ENCODE measurements around the gene GSN. TPM values are rescaled to one million over a fixed set of nuclear protein-coding genes. Genes with fewer than 3 reads are reported as not detected.

GSN gene
- polyA plus RNA-seq, 6 donors from 2014 or later: 3.3 to 13.5 (median 8.0) TPM

DNA sequence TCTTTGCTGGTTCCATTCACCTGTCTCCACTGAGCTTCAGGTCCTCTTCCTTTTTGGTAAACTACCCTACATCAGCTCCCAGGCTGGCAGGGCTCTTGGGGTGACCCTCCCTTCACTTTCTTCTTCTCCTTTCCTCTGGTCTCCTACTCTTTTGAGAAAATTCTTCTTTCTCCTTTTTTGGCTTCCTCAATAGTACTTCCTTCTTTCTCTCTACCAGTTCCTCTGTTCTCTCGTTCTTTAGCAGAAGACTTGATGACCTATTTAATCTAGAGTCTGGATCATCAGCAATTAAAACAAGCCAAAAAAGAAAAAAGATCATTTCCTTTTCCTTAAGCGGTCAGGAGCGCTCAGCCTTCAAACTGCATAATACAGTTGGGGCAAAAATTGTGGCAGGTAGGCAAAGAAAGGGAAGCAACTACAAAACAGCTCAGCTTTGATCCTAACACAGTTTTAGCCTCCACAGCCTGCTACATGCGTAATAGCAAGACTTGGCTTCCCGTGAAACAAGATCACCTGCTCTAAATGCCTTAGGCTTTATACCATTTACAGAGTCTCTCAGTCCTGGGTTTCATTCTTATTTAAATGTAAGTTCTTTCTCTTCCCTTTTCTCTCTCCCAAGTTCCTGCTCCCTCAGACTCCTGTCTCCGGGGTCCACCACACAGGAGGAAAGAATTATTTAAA is 14.0 kb upstream of the GSN start:
- Mint-ChIP-seq H3K27ac (peak overlapping the region in 3 of 6 donors; percentile 4 to 61 (median 40)), H3K36me3 (peaks cover 3 to 30% of the 10 kb centered on the region in 2 donors), H3K27me3 (no peaks in the 10 kb centered on the region), H3K9me3 (peaks cover 0 to 6% (median 0%) of the 10 kb centered on the region in 7 donors), H3K4me1 (peaks cover 18 to 32% (median 27%) of the 10 kb centered on the region in 3 donors), H3K4me3 (peak overlapping the region in 3 of 8 donors; percentile 35 to 76 (median 53))
- DNase-seq: no peak
- ATAC-seq (ENCODE audit: low read depth in 2 of 2): peak in 1 of 2 donors; percentile 34

DNA sequence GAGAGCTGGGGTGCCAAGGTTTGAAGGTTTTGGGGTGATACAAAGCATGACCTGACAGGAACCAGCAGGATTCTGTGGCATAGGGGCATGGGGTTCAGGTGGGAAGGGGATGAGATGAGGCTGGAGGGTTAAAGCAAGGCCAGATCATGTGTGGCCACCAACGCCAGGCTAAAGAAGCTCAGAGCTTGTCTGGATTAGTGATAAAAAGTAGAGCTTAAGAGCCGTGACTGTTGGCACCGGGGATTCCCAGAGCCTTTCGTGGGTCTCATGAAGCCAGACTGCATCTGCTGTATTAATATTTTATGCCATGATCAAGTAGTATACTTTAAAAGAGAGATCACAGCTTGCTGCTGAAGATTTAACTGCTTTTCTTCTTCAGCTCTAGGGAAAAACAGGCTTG is 8.5 kb upstream of the GSN start:
- H3K36me3 Mint-ChIP-seq: peaks cover 8 to 17% of the 10 kb centered on the region in 2 donors
- no peaks in the 10 kb centered on the region for H3K4me1 Mint-ChIP-seq
- no peaks in the 10 kb centered on the region for H3K9me3 Mint-ChIP-seq
- DNase-seq (no peak), ATAC-seq (ENCODE audit: low read depth in 2 of 2) (no peak)
- H3K27ac Mint-ChIP-seq: no peak overlapping the region
- no peak overlapping the region for H3K4me3 Mint-ChIP-seq
- H3K27me3 Mint-ChIP-seq: no peaks in the 10 kb centered on the region

DNA sequence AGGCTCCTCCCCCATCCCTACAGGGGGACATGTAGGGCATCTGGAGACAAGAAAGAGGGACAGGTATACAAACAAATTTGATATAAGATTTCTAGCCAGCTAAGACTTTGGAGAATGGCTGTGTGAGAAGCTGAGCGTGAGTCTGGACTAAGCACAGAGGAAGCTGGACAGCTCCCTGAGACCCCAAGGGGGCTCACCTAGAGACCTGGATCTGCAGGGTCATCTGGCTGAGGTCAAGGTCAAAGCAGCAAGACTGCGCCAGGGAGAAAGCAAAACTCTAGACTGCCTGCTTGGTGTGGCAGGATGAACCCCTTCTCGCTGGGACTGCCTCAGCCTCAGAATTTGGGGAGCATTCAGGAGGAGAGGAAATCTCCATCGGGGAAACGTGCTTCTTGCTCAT is 8.0 kb upstream of the GSN start:
- Mint-ChIP-seq H3K4me1 (no peaks in the 10 kb centered on the region), H3K4me3 (no peak overlapping the region), H3K27ac (peak overlapping the region in 1 of 6 donors; percentile 49), H3K27me3 (no peaks in the 10 kb centered on the region), H3K36me3 (peaks cover 8 to 17% of the 10 kb centered on the region in 2 donors), H3K9me3 (no peaks in the 10 kb centered on the region)
- DNase-seq (no peak), ATAC-seq (ENCODE audit: low read depth in 2 of 2) (no peak)

DNA sequence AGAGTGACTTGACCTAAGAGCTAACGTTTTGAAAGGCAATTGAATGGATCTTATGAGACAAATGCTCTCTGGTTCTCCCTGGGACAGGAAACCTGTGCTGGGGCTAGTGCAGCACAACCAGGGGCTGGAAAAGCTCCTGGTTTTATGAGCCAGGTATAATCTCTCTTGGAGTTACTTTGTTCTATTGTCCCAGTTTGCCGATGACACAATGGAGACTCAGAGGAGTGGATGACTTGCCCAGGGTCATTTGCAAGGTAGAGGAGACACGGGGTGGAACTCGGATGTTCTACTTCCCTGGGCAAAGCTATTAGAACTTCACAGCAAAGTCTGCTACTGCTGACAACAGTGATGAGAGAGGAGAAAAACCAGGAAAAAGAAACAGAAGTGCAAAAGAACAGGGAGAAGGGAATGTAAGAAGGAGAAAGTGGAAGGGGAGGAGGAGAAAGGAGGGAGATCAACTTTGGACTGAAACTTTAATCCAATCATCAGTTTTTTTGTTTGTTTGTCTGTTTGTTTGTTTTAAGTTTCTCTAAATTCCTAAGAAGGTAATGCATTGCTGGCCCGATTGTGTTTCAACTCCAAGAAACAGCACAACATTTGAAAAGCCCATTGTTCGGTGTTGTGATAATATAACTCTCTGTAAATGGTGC is 7.4 kb upstream of the GSN start:
- no peaks in the 10 kb centered on the region for H3K27me3 Mint-ChIP-seq
- peak overlapping the region in 1 of 8 donors; percentile 58 for H3K4me3 Mint-ChIP-seq
- no peaks in the 10 kb centered on the region for H3K4me1 Mint-ChIP-seq
- ATAC-seq (ENCODE audit: low read depth in 2 of 2) (no peak), DNase-seq (no peak)
- peak overlapping the region in 2 of 6 donors; percentile 1 to 82 for H3K27ac Mint-ChIP-seq
- H3K9me3 Mint-ChIP-seq: no peaks in the 10 kb centered on the region
- peaks cover 8 to 17% of the 10 kb centered on the region in 2 donors for H3K36me3 Mint-ChIP-seq

DNA sequence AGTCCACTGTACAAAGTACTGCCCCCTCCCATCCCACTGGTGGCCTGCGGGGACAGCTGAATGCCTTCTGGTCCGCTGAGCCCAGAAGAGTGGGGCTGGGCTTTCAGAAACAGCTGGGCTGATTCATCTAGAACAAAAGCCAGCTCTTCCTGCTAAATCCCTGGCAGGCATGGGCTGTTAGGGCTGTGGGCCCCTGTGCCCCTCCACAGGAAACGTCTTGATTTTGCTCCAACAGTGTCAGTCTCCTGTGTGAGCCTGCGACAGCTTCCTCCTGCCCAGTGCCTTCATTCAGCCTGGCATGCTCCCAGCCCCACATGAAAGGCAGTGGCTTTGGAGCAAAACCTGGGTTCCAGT is 6.9 kb upstream of the GSN start:
- peaks cover 8 to 13% of the 10 kb centered on the region in 2 donors for H3K36me3 Mint-ChIP-seq
- ATAC-seq (ENCODE audit: low read depth in 2 of 2): no peak
- no peak for DNase-seq
- no peaks in the 10 kb centered on the region for H3K9me3 Mint-ChIP-seq
- H3K4me1 Mint-ChIP-seq: no peaks in the 10 kb centered on the region
- H3K27me3 Mint-ChIP-seq: no peaks in the 10 kb centered on the region
- H3K4me3 Mint-ChIP-seq: peak overlapping the region in 1 of 8 donors; percentile 58
- no peak overlapping the region for H3K27ac Mint-ChIP-seq

DNA sequence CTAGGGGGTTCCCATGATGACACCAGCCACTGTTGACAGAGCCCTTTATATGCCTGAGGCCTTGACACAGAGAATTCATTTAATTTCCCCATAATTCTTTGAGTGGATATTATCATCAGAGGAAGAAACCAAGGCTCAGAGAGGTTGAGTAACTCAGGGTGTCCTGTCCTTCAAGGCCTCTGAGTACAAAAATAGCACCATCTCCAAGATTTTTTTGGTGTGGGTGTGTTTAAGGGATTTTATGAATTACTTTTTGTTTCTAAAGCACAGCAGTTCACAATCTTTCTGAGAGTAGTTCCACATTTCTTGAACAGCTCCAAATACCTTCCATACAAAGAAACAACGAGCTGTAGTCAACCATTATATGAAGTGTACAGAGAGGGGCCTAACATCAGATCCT is 6.2 kb upstream of the GSN start:
- Mint-ChIP-seq H3K27me3 (no peaks in the 10 kb centered on the region), H3K4me1 (no peaks in the 10 kb centered on the region), H3K9me3 (no peaks in the 10 kb centered on the region), H3K36me3 (peaks cover 8 to 9% of the 10 kb centered on the region in 2 donors), H3K4me3 (no peak overlapping the region), H3K27ac (no peak overlapping the region)
- no peak for DNase-seq
- no peak for ATAC-seq (ENCODE audit: low read depth in 2 of 2)

DNA sequence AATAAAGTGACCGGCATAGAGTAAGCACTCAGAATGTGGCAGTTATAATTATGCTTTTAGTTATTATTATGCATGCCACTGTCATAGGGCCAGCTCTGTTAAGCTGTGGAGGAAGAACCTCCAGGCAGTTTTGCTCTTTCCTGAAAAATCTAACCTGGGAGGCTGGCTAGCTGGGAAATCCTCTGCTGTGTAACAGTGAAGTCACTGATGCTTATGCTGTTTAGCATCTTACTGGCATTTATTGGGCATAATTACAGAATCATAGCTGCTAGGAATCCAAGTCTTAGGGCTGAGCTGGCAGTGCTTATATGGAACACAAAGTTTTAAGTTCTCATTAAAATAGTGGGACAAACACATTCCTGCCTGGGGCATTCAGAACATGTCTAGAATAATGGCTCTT is 5.5 kb upstream of the GSN start:
- Mint-ChIP-seq H3K9me3 (no peaks in the 10 kb centered on the region), H3K4me1 (peaks cover 0 to 3% (median 2%) of the 10 kb centered on the region in 3 donors), H3K36me3 (peaks cover 8 to 9% of the 10 kb centered on the region in 2 donors), H3K27me3 (no peaks in the 10 kb centered on the region), H3K4me3 (peak overlapping the region in 1 of 8 donors; percentile 11), H3K27ac (no peak overlapping the region)
- ATAC-seq (ENCODE audit: low read depth in 2 of 2): no peak
- no peak for DNase-seq

DNA sequence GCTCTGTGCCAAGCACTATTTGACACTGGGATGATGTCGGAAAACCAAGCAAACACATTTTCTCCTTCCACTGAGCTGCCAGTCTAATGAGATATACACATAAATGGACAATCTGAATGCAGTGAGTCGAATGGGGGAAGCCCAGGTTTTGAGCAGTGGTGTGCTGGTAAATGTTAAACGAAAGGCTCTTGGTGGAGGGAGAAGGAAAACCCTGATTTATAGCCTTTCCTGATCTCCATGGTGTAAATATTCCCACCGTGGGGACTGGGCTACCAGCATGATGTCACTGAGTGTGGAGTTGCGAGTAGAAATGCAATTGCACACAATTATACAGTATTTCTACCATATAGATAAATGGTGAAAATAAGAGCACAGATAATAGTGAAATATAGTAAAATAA is 5.0 kb upstream of the GSN start:
- Mint-ChIP-seq H3K27me3 (no peaks in the 10 kb centered on the region), H3K36me3 (peaks cover 8 to 9% of the 10 kb centered on the region in 2 donors), H3K9me3 (no peaks in the 10 kb centered on the region), H3K4me3 (no peak overlapping the region), H3K27ac (no peak overlapping the region), H3K4me1 (peaks cover 0 to 7% (median 7%) of the 10 kb centered on the region in 3 donors)
- DNase-seq (no peak), ATAC-seq (ENCODE audit: low read depth in 2 of 2) (no peak)

DNA sequence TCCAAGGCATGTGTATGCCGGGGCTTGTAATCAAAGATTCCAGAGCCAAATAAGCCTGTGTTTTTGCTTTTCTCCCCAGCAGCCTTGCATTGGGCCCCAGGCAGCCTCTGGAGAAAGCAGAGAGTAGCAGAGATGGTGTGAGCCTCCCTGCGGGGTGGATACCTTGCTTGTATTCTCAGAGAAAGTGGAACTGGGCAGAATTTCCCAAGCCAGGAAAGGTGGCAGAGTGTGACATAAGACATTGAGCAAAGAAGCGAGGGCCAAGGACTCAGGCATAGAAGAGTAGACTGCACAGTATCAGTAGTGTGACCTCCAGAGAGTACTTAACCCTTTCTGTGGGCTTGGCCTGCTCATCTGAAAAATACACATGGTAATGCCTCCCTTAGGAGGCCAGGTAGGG is 1.6 kb upstream of the GSN start:
- no peak for ATAC-seq (ENCODE audit: low read depth in 2 of 2)
- H3K27ac Mint-ChIP-seq: peak overlapping the region in 1 of 6 donors; percentile 90
- peaks cover 14 to 25% (median 22%) of the 10 kb centered on the region in 3 donors for H3K4me1 Mint-ChIP-seq
- H3K27me3 Mint-ChIP-seq: peaks cover 0 to 7% (median 0%) of the 10 kb centered on the region in 3 donors
- H3K36me3 Mint-ChIP-seq: no peaks in the 10 kb centered on the region
- DNase-seq: no peak
- H3K4me3 Mint-ChIP-seq: peak overlapping the region; percentile 5 to 79 (median 38)
- H3K9me3 Mint-ChIP-seq: no peaks in the 10 kb centered on the region

DNA sequence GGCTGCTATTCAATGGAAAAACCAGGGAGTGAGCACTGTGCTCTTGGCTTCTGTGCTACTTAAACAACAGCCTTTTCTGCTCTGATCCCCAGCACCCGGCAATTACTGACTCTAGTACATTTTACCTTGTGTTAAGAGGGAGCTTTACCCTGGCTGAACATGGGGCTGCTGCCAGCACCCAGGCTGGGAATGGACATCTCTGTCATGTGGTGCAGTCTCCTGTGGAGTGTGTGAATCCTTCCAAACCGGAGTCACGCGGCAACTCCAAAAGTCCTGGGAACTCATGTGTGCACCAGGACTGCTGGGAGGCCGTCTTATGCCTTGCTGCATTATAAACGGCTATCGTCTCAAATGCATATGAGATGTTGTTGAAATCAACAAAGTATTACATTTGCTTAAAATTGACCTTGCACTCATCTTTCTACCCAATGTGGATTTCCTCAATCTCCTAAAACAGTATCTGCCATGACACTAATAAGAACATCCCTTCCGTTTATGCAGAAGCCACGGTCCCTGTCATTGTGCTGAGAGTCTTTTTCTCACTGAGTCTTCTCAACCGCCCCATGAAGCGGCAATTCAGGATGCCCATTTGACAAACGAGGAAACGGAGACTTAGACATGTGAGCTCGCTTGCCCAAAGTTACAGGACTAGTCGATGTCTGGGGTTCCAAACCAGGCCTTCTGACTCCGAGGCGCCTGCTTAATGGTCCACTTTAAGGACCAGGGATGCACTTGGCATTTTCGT is 884 bp upstream of the GSN start:
- Mint-ChIP-seq H3K9me3 (no peaks in the 10 kb centered on the region), H3K27ac (no peak overlapping the region), H3K36me3 (no peaks in the 10 kb centered on the region), H3K4me3 (peak overlapping the region; percentile 68 to 92 (median 85)), H3K27me3 (peaks cover 0 to 7% (median 0%) of the 10 kb centered on the region in 3 donors), H3K4me1 (peaks cover 14 to 25% (median 22%) of the 10 kb centered on the region in 3 donors)
- ATAC-seq (ENCODE audit: low read depth in 2 of 2) (no peak), DNase-seq (no peak)

DNA sequence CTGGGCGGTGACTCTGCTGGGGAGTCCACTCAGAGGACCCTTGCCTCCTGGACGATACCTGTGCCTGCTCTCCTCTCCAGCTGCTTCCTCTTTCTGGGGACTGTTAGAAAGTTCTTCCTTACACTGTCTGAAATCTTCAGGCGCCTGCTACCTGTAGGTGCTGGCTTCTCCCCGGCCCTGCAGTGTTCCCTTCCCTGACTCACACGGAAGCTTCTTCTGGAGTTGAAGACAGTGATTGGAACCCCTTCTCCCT is 562 bp downstream of the GSN start:
- DNase-seq (peak; percentile 25), ATAC-seq (ENCODE audit: low read depth in 2 of 2) (peak; percentile 77 to 78)
- H3K4me3 Mint-ChIP-seq: peak overlapping the region; percentile 88 to 94 (median 90)
- H3K9me3 Mint-ChIP-seq: no peaks in the 10 kb centered on the region
- peaks cover 14 to 25% (median 22%) of the 10 kb centered on the region in 3 donors for H3K4me1 Mint-ChIP-seq
- peaks cover 0 to 7% (median 0%) of the 10 kb centered on the region in 3 donors for H3K27me3 Mint-ChIP-seq
- peak overlapping the region in 2 of 6 donors; percentile 57 to 62 for H3K27ac Mint-ChIP-seq
- no peaks in the 10 kb centered on the region for H3K36me3 Mint-ChIP-seq

DNA sequence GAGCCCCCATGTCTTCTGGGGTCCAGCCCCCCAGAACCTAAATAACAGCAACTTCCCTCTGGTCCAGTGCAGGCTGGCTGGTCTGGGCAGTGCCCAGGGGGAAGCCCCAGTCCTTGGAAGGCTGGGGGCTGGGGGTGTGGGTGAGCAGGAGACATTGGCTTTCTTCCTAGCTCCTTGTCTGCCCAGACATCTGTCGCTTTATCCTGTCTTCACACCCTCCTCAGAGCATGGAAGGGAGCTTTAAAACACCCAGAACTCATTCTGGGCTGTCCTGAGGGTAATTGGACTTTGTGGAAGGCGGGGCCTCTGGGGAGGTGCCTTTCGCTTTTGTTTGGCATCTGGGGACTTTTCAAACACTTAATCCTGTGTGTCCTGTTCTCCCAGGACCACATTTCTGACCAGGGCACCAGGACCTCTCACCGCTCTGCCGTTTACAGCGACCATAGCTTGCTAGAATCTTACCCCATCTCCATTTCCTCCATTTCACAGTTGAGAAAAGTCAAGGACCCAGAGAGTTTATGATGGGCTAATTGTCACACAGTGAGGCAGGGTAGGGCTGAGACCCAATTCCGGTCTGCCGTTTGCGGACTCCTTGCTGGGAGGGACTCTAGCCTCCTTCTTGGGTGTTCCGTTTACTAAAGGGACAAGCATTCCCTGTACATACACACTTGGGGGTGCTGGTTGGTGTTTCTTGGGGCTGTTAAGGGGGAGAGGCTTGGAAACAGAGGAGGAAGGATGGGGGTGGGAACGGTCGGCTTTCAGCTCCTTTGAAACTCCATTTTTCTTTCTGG is 1.1 kb downstream of the GSN start:
- H3K4me3 Mint-ChIP-seq: peak overlapping the region; percentile 88 to 94 (median 90)
- H3K27ac Mint-ChIP-seq: peak overlapping the region in 2 of 6 donors; percentile 12 to 57
- peak; percentile 11 to 17 for ATAC-seq (ENCODE audit: low read depth in 2 of 2)
- H3K36me3 Mint-ChIP-seq: no peaks in the 10 kb centered on the region
- no peaks in the 10 kb centered on the region for H3K9me3 Mint-ChIP-seq
- H3K27me3 Mint-ChIP-seq: peaks cover 0 to 7% (median 0%) of the 10 kb centered on the region in 3 donors
- H3K4me1 Mint-ChIP-seq: peaks cover 14 to 25% (median 22%) of the 10 kb centered on the region in 3 donors
- no peak for DNase-seq

DNA sequence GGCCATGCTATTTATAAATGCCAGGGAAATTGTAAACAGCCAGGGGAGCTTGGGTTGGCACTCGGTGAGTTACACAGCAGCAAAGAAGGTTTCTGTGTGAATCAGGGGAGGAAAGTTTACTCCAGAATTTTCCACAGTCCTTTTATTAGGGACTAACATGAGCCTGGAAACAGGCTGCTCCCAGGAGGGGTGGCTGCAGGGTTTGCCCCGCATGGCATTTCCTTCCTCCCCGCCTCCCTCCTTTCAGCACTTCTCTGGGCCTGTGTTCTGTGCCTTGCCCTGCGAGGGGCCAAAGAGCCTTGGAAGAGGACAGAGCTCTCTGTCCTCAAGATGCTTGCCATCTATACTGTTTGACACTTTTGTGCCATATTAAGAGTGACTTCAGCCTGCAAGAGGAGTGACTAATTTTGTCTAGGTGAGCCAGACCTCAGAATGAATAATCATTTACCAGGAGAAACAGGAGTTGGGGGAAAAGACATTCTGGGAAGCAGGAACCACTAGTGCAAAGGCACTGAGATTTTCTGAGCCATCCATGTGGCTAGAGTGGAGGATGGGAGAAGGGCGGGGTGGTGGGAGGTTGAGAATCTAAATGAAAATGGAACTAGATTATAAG is 1.8 kb downstream of the GSN start:
- DNase-seq (no peak), ATAC-seq (ENCODE audit: low read depth in 2 of 2) (no peak)
- peak overlapping the region in 2 of 6 donors; percentile 49 to 57 for H3K27ac Mint-ChIP-seq
- H3K27me3 Mint-ChIP-seq: peaks cover 0 to 7% (median 0%) of the 10 kb centered on the region in 3 donors
- no peaks in the 10 kb centered on the region for H3K9me3 Mint-ChIP-seq
- H3K36me3 Mint-ChIP-seq: no peaks in the 10 kb centered on the region
- H3K4me3 Mint-ChIP-seq: peak overlapping the region in 2 of 8 donors; percentile 88 to 90
- peaks cover 14 to 25% (median 22%) of the 10 kb centered on the region in 3 donors for H3K4me1 Mint-ChIP-seq

Data from naive B cell (primary cell).